ENCODE results near the gene VN1R5.

VN1R5 gene

GRCh38 chr1:247303216-247303615, 47.3 kb downstream of the VN1R5 start:
- no peak for DNase-seq

- no peak for DNase-seq
Measured at GRCh38 chr1:247304031-247304430, 48.2 kb downstream of the VN1R5 start.

All from T1000 (cell line).